Right lobe of liver (tissue), 6 donors: ENCODE results near the gene TOM1L2. TPM values are rescaled to one million over a fixed set of nuclear protein-coding genes. Genes with fewer than 3 reads are reported as not detected.

Experiments used
- ATAC-seq, 4 donors: fragments of 200-7000 bp; cut with Tn5 transposase; one replicate each; pipeline ENCODE4 v1.9.1; 2020; ENCODE audit warnings: mild to moderate bottlenecking in 4 of 4, moderate library complexity in 4 of 4
- DNase-seq, 3 donors: peaks; one replicate each; pipeline ENCODE4 v3.0.0-alpha.2; 2020
- H3K27ac ChIP-seq, 3 donors: fragments of 200-600 bp; one replicate each; pipeline ENCODE4 v1.8.0; 2022
- H3K27me3 ChIP-seq, 2 donors: fragments of 200-600 bp; one replicate each; pipeline ENCODE4 v1.8.0; 2022
- H3K36me3 ChIP-seq, 4 donors: fragments of 200-600 bp; sonication (generic) in 1 of 4; one replicate each; pipeline versions ENCODE4 v1.5.1 to v1.8.0; 2017 to 2022; ENCODE audit warnings: control low read depth in 1 of 4
- H3K4me1 ChIP-seq, 4 donors: fragments of 200-600 bp; sonication (generic) in 1 of 4; one replicate each; pipeline versions ENCODE4 v1.5.1 to v1.8.0; 2017 to 2022; ENCODE audit warnings: control low read depth in 1 of 4
- H3K4me3 ChIP-seq, 3 donors: fragments of 200-600 bp; one replicate each; pipeline ENCODE4 v1.8.0; 2022
- H3K9me3 ChIP-seq, 4 donors: fragments of 200-600 bp; sonication (generic) in 1 of 4; one replicate each; pipeline versions ENCODE4 v1.5.1 to v1.8.0; 2017 to 2022; ENCODE audit warnings: control low read depth in 1 of 4
- POLR2A ChIP-seq: fragments of 450-650 bp; IDR thresholded peaks from one replicate; pipeline ENCODE4 v1.6.1; 2017; ENCODE audit warnings: antibody characterized with exemption, mild to moderate bottlenecking
- WGBS: methylation state at CpG from one replicate; pipeline ENCODE4 v1.1.6; 2018; ENCODE audit warnings: low coverage, low lambda C conversion rate; ENCODE audit not compliant: insufficient coverage; ENCODE audit errors: missing lambda C conversion rate; 5-methylcytosine and 5-hydroxymethylcytosine counted together
- intact Hi-C, 2 donors: fragments of 100-400 bp; cut with DNase I; formaldehyde crosslinking; loops; one replicate each; pipeline versions ENCODE4 v1.11.2 to v1.14.1; 2022
- microRNA counts: library from miRNA; unstranded; fragments of <30 nt; microRNA quantifications from one replicate; lab custom pipeline; 2016
- microRNA-seq, 2 donors: library from miRNA; unstranded; fragments of <30 nt; microRNA quantifications; one replicate each; pipeline ENCODE4, GENCODE V29; 2019 to 2020
- small RNA-seq, 2 experiments: library from RNA; depleted of rRNA; stranded (forward); fragments of <200 nt; gene quantifications; one replicate each; pipeline ENCODE3, GENCODE V24; 2016
- total RNA-seq, 6 experiments: library from RNA; depleted of rRNA in 2 of 6; stranded (reverse); fragments of >200 nt in 2 of 6; fragmentation: NEBNext Ultra II Directional in 3 of 6; extraction: Animal tissue kit (Norgen Biotek cat#: 25700) in 3 of 6; gene quantifications; one replicate each; pipeline versions ENCODE4 v1.1.0 to v1.2.4, GENCODE V29; 2016 to 2023
- TF ChIP-seq, protein P1 (sequence below), 4 donors: fragments of 200-600 bp in 3 of 4; fragments of 450-650 bp in 1 of 4; IDR thresholded peaks; one replicate each; pipeline versions ENCODE4 v1.5.1 to v1.8.0; 2016 to 2022; ENCODE audit warnings: antibody characterized with exemption in 4 of 4, mild to moderate bottlenecking in 2 of 4
- donor health status: DM: no; HTN: yes; CAD: no.
- donor health status: DM: no; HTN: no; CAD: no.
- donor health status: DM: no; HTN: no; CAD: no.
- donor health status: DM: no; HTN: yes; CAD: no.
- donor health status: DM: no; HTN: yes; CAD: no.

Gene TOM1L2
- total RNA-seq, 6 experiments from 2014 or later, result 13.5 to 21.2 (median 16.0) TPM

- WGBS, result no CpG with 5 or more reads among the region's 12 CpGs
- no peak overlapping the region for H3K4me3 ChIP-seq
- intact Hi-C loops, result no loop called here
Measured at GRCh38 chr17:17795296-17795695, 176.9 kb downstream of the TOM1L2 start.

DNA sequence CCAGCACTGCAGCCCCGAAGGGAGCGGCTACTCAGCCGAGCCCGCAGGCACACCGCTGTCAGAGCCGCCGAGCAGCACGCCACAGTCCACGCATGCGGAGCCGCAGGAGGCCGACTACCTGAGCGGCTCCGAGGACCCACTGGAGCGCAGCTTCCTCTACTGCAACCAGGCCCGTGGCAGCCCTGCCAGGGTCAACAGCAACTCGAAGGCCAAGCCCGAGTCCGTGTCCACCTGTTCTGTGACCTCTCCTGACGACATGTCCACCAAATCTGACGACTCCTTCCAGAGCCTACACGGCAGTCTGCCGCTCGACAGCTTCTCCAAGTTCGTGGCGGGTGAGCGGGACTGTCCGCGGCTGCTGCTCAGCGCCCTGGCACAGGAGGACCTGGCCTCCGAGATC, 177.8 kb downstream of the TOM1L2 start:
- H3K27me3 ChIP-seq, result no peaks in the 10 kb centered on the region
- H3K4me3 ChIP-seq, result no peak overlapping the region
- intact Hi-C loops, result no loop called here
- H3K9me3 ChIP-seq, result no peaks in the 10 kb centered on the region
- no peak for ATAC-seq
- TF ChIP-seq, protein P1, sequence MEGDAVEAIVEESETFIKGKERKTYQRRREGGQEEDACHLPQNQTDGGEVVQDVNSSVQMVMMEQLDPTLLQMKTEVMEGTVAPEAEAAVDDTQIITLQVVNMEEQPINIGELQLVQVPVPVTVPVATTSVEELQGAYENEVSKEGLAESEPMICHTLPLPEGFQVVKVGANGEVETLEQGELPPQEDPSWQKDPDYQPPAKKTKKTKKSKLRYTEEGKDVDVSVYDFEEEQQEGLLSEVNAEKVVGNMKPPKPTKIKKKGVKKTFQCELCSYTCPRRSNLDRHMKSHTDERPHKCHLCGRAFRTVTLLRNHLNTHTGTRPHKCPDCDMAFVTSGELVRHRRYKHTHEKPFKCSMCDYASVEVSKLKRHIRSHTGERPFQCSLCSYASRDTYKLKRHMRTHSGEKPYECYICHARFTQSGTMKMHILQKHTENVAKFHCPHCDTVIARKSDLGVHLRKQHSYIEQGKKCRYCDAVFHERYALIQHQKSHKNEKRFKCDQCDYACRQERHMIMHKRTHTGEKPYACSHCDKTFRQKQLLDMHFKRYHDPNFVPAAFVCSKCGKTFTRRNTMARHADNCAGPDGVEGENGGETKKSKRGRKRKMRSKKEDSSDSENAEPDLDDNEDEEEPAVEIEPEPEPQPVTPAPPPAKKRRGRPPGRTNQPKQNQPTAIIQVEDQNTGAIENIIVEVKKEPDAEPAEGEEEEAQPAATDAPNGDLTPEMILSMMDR (IDR thresholded peaks at IDR 0.05), result no peak
- TF ChIP-seq POLR2A, result no peak
- 93% methylated on average over 14 of the region's 31 CpGs for WGBS
- no peaks in the 10 kb centered on the region for H3K4me1 ChIP-seq
- peaks cover 0 to 6% (median 2%) of the 10 kb centered on the region in 4 donors for H3K36me3 ChIP-seq
- DNase-seq, result no peak
- H3K27ac ChIP-seq, result no peak overlapping the region

More at GRCh38 chr17:17795296-17795695, 176.9 kb downstream of the TOM1L2 start:
- Histone ChIP-seq H3K36me3 (peaks cover 0 to 6% (median 2%) of the 10 kb centered on the region in 4 donors), H3K27ac (no peak overlapping the region), H3K4me1 (no peaks in the 10 kb centered on the region), H3K9me3 (no peaks in the 10 kb centered on the region), H3K27me3 (no peaks in the 10 kb centered on the region)
- TF ChIP-seq POLR2A, result no peak
- TF ChIP-seq, protein P1 (IDR thresholded peaks at IDR 0.05), result no peak
- DNase-seq, result no peak
- no peak for ATAC-seq

MicroRNAs within 50 kb of the gene (microRNA counts, 767-probe panel; counts per million panel counts)
- 237 counts per million for microRNA hsa-miR-33b-5p (lab: Ali Mortazavi, UCI)

Small RNA genes lying within 50 kb of the gene (microRNA-seq; reads per million reads assigned to microRNA genes)
- gene MIR33B (45.4 to 115 reads per million in 2 donors), gene MIR6777 (2.0 to 5.2 reads per million in 2 donors)

Small RNA genes lying within 50 kb of the gene (small RNA-seq; reads per million reads assigned to genes)
- gene MIR33B (0.19 to 3.0 reads per million in 2 experiments), gene MIR6777 (0.13 to 0.48 reads per million in 2 experiments)

Other genes with a start within 250 kb of the TOM1L2 start
- gene SREBF1, start 135.4 kb downstream of the TOM1L2 start, total RNA-seq, result 100 to 1,000 TPM in 4 of 6 experiments, 10 to 100 TPM in 2; 63.8 to 246 (median 173) TPM
- under 1 TPM; 0.25 to 0.98 (median 0.72) TPM for gene DRC3, start 462 bp upstream of the TOM1L2 start, total RNA-seq
- 10 to 100 TPM; 17.2 to 21.0 (median 19.2) TPM for gene ATPAF2, start 66.8 kb upstream of the TOM1L2 start, total RNA-seq
- 1 to 10 TPM; 4.8 to 6.1 (median 5.3) TPM for gene GID4, start 67.0 kb upstream of the TOM1L2 start, total RNA-seq
- 10 to 100 TPM; 10.4 to 28.8 (median 17.3) TPM for gene DRG2, start 115.5 kb upstream of the TOM1L2 start, total RNA-seq
- gene MYO15A, start 136.4 kb upstream of the TOM1L2 start, total RNA-seq, result 1 to 10 TPM in 4 of 6 experiments, under 1 TPM in 2; 0.19 to 6.2 (median 1.5) TPM
- 10 to 100 TPM; 57.5 to 71.8 (median 66.1) TPM for gene ALKBH5, start 211.4 kb upstream of the TOM1L2 start, total RNA-seq